ENCODE results near the gene SKIC3.

The SKIC3 gene

DNA sequence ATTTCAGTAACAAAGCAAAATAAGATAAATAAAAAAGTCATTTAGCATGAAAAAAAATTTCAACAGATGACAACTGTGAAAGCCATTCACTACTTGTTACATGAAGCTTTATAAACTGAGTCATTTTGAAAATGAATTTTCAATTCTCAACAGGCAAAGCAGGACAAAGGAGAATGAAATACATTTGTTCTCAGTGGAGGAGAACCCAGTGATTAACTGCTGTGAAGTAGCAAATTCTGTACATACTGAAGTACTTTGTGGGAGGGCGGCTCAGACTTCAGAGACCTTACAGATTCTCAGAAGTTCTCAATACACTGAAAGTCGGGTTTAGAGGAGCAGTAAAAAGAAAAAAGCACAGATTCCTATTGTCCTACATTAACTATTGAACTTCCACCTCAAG lies 21.7 kb downstream of the SKIC3 start:
- no peak for TF ChIP-seq CTCF (IDR thresholded peaks at IDR 0.05; ENCODE audit: borderline replicate concordance, insufficient read depth, low read depth, low read length)
- no peak overlapping the region for H3K4me3 ChIP-seq (ENCODE audit: low read depth, low read length)

DNA sequence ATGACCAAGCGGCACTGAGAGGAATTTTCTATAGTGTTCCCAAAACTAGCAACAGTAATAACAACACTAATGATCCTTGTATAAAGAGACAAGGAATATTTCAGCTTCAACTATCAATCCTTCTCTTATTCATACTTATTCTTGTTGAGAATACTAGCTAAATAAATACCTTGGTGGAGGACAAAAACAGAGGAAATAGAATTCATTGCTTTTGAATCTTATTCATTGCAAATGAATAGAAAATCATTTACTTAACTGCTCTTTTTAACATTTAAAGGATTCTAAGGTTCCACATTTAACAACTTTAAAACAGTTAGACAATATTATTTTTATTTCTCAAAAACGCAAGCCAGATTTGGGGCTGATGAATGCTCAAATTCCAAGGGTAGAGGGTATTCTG lies 22.4 kb downstream of the SKIC3 start:
- H3K4me3 ChIP-seq (ENCODE audit: low read depth, low read length) = no peak overlapping the region
- TF ChIP-seq CTCF (IDR thresholded peaks at IDR 0.05; ENCODE audit: borderline replicate concordance, insufficient read depth, low read depth, low read length) = no peak

DNA sequence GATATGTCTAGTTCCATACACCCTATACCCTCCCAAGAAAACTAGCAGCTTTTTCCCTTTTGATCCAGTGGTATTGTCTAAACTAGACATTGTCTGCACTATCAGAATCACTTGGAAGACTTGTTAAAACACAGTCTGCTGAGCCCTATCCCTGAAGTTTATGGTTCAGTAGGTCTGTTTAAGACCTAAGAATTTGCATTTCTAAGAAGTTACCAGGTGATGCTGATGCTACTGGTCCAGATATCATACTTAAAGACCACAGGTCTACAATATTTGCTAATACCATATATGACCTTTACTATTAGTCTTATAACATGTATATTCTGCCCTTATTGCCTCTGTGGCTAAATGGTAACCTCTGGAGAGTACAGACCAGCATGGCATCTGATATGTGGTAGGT lies 23.3 kb downstream of the SKIC3 start:
- no peak overlapping the region for H3K4me3 ChIP-seq (ENCODE audit: low read depth, low read length)
- TF ChIP-seq CTCF (IDR thresholded peaks at IDR 0.05; ENCODE audit: borderline replicate concordance, insufficient read depth, low read depth, low read length) = no peak

DNA sequence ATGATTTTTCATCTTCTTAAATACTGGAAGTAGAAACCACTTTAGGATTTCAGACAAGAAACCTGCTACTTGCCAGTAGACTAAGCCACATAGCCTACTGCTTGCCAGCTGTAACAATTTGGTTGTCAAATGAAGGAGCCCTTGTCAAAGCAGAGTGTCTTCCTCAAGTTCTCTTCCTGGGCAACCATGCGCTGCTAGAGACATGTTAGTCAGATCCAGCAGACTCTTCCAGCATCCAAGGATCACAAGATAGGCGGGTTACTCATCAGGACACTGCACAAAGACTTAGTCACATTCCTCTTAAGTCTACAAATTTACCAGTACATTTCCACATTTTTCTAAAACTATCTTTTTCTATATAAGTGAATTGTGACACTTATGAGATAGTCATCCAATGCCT lies 24.4 kb downstream of the SKIC3 start:
- H3K4me3 ChIP-seq (ENCODE audit: low read depth, low read length) = no peak overlapping the region
- TF ChIP-seq CTCF (IDR thresholded peaks at IDR 0.05; ENCODE audit: borderline replicate concordance, insufficient read depth, low read depth, low read length) = no peak

- TF ChIP-seq CTCF (IDR thresholded peaks at IDR 0.05; ENCODE audit: borderline replicate concordance, insufficient read depth, low read depth, low read length) = no peak
- no peak overlapping the region for H3K4me3 ChIP-seq (ENCODE audit: low read depth, low read length)
Observed at GRCh38 chr5:95528565-95528964, 26.2 kb downstream of the SKIC3 start.

GRCh38 chr5:95526871-95527270 lies 27.9 kb downstream of the SKIC3 start:
- H3K4me3 ChIP-seq (ENCODE audit: low read depth, low read length) = no peak overlapping the region
- TF ChIP-seq CTCF (IDR thresholded peaks at IDR 0.05; ENCODE audit: borderline replicate concordance, insufficient read depth, low read depth, low read length) = no peak

GRCh38 chr5:95524423-95524822 lies 30.4 kb downstream of the SKIC3 start:
- TF ChIP-seq CTCF (IDR thresholded peaks at IDR 0.05; ENCODE audit: borderline replicate concordance, insufficient read depth, low read depth, low read length) = no peak
- H3K4me3 ChIP-seq (ENCODE audit: low read depth, low read length) = no peak overlapping the region
